DMS79 (cell line): ENCODE measurements around the gene SLC45A3.
"Not testable (repeated sequence)": the region's sequence is repeated elsewhere in the genome, so short reads cannot be mapped to it uniquely, and the experiment has no call there.

ENCODE experiments used
- DNase-seq: peaks from one replicate; lab custom pipeline; 2025; lab: John Stamatoyannopoulos, UW

SLC45A3 gene

DNA sequence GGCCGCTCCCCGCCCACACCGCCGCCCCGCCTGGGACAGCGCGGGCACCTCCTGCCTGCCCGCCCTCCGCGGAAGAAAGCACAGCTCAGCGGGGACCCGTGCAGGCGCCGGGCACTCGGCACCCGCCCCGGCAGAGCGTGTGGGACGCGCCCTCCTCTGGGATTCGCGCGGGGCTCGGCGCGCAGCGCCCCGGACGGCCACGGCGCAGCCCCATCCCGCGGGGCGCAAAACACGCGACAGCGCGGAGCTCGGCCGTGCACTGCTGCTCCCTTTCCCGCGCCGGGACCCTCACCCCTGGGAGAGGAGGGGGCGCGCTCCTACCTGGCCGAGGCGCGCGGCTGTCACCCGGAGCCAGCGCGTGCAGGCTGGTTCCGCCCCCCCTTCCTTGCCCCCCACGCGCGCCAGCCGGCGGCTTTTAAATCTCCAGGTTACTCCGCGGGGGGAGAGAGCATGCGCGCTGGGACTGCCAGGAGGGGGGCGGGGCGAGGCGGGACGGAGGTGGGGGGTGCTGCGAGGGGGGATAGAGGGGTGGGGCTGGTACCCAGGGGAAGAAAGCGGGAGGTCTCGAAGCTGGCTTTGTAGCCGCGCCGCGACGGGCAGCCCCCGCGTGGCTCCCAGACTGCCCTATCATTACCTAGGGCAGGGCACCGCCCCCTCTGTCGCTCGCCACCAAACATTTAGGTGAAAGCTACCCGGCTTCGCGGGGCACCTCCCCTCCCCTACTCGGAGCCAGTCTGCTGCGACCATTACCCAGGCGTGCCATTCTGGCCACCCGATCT, at the start of gene SLC45A3:
Gene SLC45A3 (minus strand): TSS at position 437 of the 779 bp plus-strand sequence. CDS start 15,853 bp downstream, outside the sequence.
- no peak for DNase-seq

DNA sequence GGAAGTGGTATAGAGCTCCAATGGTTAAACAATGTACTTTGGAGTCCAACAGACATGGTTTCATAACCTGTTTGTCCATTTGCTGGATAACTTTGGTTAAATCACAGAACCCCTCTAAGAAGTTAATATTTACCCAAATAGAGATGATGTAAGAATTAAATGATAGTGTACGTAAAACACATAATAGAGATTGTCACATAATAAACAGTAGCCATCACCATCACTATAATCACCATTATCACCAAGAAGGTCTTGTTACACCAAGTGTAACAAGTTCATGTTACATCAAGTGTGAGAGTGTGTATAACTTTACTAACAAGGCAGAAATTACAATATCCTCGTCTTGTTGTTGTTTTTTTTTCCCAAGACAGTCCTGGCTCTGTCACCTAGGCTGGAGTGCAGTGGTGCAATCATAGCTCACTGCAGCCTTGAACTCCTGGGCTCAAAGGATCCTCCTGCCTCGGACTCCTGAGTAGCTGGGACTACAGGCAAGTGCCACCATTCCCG, 46.4 kb upstream of the SLC45A3 start:
- no peak for DNase-seq

DNA sequence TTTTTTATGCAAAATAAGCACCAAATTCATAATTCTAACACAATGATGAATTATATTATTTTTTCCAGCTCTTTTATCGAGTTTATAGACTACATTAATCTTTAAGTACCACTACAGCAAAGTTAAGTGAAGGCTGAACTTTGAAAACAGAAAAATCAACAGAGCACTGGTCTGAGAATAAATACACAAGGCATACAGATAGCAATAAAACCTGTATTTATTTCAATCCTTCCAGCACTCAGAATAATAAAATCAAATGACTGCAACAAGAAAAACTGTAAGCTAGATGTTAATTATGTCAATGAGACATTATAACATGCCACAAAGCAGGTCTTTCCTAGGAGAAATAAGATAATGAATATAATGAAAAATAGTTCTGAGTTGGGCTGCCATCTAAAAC, 45.2 kb upstream of the SLC45A3 start:
- DNase-seq, result no peak

DNA sequence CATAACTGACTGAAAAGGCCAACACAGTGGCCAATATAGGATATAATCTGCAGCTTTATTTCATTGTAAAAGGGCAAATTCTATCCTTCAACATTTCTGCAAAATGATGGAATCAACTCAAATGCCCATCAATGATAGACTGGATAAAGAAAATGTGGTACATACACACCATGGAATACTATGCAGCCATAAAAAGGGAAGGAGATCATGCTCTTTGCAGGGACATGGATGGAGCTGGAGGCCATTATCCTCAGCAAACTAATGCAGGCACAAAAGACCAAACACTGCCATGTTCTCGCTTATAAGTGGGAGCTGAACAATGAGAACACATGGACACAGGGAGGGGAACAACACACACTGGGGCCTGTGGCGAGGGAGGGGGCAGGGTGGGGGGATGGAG, 40.4 kb upstream of the SLC45A3 start:
- DNase-seq, result not testable (repeated sequence)

- no peak for DNase-seq
Observed at GRCh38 chr1:205719762-205720161, 39.5 kb upstream of the SLC45A3 start.

- no peak for DNase-seq
Observed at GRCh38 chr1:205719015-205719414, 38.7 kb upstream of the SLC45A3 start.

DNA sequence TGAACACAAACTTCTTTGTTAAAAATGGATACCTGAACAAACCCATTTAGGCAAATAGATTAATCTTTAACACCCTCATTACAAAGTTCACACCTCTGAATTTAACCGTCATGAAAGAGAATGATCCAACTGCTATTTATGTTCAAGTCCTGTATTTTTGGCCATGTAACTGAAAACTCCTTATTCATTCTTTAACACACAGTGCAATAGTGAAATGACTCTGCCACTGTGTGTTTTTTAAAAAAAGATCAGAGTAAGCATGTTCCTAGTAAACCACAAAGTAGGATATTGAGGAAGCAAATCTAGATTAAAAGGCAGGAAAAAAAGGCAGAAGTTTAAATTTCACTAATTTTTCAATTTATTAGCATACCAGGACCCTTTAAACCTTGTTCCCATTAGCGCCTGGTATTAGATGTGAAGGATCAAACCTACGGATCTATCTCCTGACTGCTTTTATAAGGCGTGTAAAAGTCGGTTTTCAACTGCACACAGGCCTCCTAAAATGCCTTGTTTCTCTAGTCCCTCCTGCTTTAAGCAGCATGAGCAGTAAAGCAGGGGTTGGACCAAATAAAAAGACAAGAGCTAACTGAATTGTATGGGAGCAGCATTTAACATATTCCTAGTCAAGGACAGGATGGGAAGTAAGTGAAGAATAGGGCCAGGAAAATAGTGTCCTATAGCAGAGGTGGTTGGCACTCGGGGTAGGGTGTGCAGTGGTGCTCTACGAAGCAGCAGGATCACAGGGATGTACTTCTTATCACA, 36.2 kb upstream of the SLC45A3 start:
- no peak for DNase-seq

DNA sequence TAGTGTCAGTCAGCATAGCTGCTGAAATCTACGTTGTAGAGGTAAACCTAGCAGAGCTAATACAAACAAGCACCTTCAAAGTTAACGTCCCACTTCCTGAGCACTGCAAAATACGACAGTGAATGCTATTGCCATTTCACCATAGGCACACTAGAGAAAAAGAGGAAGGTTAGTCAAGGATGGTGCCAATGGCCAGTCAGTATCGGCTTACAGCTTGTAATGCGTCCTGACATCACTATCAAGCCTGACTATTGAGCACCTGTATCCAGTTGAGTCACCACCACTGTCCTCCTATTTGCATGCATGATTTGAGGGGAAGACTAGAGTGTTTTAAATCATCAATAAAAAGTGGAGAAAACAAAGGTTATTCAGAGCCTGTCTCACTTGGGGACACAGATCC, 35.3 kb upstream of the SLC45A3 start:
- DNase-seq, result no peak

DNA sequence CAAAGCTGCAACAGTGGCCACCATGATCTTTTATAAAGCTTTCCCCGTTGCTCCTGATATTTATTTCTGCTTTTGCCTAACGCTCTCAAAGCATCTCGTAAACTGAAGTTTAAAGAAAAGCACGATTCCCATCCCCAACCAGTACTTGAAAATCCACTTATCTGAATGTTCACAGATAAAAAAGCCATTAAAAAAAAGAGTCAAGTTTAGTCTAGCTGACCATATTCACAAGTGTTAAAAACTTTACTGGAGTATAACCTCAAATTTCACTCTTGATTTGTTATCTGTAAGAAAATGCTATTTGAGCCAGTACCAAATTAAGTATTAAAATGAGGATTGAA, 34.6 kb upstream of the SLC45A3 start:
- DNase-seq, result no peak

DNA sequence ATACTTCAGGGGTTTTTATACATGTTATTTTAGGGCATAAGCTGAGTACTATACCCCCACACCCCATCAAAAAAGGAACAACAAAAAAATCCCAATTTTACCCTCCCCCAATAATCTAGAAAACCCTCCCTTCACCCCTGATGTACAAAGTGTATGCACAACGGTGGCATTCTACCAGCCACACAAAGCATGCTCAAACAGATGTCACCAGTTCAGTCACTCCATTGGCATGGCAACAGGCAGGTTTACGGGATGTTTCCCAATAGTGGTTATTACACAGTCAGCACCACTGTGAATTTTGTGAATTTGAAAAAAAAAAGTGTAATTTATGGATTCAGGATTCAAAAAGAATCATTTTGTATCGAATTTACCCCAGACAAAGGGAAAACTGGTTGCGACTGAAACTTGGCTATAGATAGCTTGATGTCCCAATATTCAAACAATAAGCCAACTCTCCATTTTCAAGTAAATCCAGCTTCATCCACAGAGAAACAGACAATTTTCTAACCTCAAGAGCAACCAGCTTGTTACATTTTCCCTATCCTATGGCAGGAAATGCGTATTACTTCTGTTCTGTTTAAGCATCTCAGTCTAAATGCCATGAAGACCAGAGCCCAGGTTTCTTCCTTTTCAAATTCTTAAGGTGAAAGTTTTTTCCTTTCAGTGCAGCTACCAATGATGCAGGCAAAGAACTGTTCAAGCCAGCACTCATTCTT, 34.0 kb upstream of the SLC45A3 start:
- DNase-seq, result no peak

- no peak for DNase-seq
Observed at GRCh38 chr1:205711105-205712048, 31.1 kb upstream of the SLC45A3 start.

- no peak for DNase-seq
Observed at GRCh38 chr1:205710201-205711062, 30.1 kb upstream of the SLC45A3 start.

GRCh38 chr1:205709640-205710039, 29.3 kb upstream of the SLC45A3 start:
- DNase-seq, result no peak

- DNase-seq, result no peak
Observed at GRCh38 chr1:205709059-205709398, 28.7 kb upstream of the SLC45A3 start.

- DNase-seq, result no peak
Observed at GRCh38 chr1:205706601-205707502, 26.5 kb upstream of the SLC45A3 start.

DNA sequence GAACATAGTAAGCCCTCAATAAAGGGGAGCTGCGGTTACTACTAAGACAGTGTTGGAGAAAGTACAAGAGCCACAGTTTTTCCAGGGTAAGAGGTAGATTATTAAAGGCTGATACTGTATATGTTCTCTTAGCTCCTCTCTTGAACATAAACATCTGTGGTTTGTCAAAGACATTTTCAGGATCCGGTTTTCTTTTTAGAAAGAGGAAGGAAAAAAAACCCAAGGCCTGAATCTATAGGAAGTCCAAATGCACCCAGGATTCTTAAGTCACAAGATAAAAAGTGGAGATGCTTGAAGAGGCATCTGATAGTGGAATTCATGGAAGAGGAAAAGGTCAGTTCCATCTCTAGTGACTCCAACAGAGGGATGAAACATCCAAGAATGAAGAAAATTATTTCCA, 24.6 kb upstream of the SLC45A3 start:
- no peak for DNase-seq

DNA sequence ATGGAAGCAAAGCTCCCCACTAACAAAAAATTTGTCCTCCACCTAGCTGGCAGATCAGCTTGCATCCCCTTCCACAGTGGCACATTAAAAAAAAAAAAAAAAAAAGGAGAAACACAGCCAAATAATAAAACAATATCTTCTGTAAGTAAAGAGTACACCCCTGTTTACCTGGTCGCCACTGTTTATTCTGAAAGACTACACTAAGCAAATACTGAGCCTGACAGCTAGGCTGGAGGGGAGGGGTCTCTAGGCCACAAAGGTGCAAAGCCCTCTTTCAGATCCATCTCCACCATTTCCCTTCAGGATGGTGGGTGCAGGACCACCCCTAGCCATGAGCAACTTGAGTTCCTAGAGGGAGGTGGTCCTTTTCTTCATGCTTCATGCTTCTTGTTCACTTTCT, 22.8 kb upstream of the SLC45A3 start:
- no peak for DNase-seq

DNA sequence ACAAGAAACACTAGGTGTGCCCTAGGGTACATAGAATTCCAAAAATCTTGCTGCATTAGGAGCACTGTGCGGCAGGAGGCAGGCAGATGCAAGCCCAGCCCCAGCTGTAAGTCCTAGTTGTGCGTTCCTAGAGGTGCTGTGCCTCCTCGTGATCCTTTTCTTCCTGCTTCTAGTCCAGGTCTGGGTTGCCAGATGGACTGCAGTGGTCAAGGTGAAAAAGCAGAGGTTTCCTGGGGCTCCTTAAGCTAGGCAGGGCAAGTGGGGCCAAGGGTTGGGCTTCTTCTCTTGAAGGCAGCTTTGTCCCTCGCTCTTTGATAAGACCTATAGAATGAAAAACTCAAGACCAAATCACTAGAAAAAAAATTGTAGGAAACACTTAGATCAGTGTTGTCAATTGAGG, 21.6 kb upstream of the SLC45A3 start:
- DNase-seq, result no peak

DNA sequence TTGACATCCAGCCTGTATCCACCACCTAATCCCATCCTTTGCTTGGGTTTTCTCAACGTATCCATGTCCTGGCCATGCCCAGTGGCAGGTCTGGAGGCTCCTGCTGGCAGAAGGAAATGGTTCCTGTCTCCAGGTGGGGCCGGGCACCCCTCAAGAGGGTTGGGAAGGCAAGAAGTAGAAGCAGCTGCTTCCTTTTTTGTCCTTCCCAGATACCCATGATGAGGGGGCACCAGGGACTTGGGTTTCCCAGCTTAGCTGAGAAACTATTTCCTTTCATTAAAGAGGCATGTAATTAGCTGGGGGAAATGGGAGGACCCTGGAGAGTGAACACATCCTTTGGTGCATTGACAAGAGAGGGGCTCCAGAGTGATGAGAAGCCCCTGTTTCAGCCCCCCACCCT, 21.1 kb upstream of the SLC45A3 start:
- no peak for DNase-seq
